Hematopoietic multipotent progenitor cell (in vitro differentiated cells): Measurements from ENCODE around the gene TRIM22. TPM values are rescaled to one million over a fixed set of nuclear protein-coding genes. Genes with fewer than 3 reads are reported as not detected.
A peak's percentile ranks its signal among the peaks of the same experiment; 100 is the strongest.
"Not testable (repeated sequence)": the region's sequence is repeated elsewhere in the genome, so short reads cannot be mapped to it uniquely, and the experiment has no call there.

Experiments used
- DNase-seq, 3 donors: peaks; one replicate each; pipeline ENCODE4 v3.0.0-alpha.2; 2011 to 2015; ENCODE audit warnings: low read depth in 2 of 3, low spot score in 2 of 3
- total RNA-seq: library from RNA; depleted of rRNA; stranded (reverse); fragments of >200 nt; gene quantifications from one replicate; pipeline ENCODE4 v1.2.3, GENCODE V29; 2012

TRIM22 gene
- total RNA-seq, result 74.6 TPM

DNA sequence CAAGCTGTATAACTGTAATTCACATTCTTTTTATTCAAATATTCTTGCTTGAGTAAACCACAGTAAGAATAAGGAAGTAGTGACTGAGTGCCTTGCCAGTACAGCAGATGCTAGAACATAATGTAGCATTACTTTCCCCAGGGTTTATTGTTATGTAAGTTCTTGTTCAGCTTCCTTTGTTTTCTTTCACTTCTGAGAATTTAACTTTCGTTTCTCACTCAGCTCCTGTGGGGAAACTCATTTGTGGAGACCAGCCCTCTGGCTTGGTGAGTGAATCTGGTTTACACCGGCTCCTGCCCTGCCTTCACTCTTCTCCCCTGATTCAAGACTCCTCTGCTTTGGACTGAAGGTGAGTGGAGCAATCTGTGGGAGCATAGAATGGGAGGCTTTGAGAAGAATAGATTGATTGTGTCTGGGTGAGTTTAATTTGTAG lies at the start of gene TRIM22:
Gene TRIM22 (plus strand): TSS at position 240 of the 433 bp plus-strand sequence. CDS start 6,443 bp downstream, outside the sequence.
- peak in 2 of 3 donors; percentile 62 to 79 for DNase-seq

GRCh38 chr11:5639953-5640352 lies 49.6 kb upstream of the TRIM22 start:
- no peak for DNase-seq

DNA sequence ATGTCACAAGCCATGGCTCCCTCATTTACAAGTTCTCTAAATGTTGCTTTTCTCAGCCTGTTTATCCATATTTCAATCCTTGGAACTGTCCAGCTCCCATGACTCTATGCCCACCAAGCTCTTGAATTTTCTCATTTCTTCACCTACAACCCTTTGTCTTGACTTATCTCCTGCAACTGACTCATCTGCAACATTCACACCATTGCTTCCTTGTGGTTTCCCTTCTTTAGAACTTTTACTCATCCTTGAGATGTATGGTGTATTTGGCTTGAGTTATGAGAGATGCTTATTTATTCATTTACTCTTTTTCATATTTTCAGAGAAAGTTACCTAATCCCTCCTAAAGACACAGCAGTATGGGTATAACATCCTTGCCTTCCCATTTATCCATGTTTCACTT lies 46.0 kb upstream of the TRIM22 start:
- no peak for DNase-seq

DNA sequence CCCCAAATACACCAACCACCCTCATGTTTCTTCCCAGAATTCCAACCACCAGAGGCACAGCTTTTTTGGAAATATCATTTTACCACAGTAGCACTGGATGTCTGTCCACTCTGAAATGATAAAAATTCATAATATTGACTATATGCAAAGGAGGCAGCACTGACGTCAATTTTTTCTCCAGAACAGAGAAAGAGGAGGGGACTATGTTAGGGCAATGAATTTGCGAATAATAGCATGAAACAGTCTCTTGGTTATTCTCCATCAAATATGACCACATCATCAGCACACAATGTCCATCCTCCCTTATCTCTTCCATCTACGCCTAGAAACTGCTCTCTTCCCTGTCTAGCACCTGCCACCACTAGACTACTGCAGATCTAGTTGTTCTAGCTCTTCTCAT lies 43.5 kb upstream of the TRIM22 start:
- no peak for DNase-seq

DNA sequence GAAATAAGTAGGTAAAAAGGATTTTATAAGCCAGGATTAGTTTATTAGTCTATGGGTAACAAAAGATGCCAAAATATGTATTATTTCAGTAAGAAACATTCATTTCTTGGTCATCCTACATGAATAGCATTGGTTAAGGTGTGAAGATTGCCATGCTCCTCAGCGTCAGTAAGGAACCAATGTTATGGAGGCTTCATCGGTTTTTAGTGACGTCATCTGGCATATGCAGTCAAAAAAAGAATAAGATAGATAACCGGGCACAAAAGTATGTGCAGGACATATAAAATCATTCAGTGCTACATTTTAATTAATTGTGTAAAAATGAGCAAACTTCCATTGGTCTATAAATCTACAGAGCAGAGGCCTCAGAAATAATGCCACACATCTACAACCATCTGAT lies 34.1 kb upstream of the TRIM22 start:
- DNase-seq, result no peak

DNA sequence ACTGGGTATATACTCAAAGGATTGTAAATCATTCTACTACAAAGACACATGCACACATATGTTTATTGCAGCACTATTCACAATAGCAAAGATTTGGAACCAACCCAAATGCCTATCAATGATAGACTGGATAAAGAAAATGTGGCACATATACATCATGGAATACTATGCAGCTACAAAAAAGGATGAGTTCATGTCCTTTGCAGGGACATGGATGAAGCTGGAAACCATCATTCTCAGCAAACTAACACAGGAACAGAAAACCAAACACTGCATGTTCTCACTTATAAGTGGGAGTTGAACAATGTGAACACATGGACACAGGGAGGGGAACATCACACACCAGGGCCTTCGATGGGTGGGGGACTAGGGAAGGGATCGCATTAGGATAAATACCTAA lies 32.6 kb upstream of the TRIM22 start:
- not testable (repeated sequence) for DNase-seq

DNA sequence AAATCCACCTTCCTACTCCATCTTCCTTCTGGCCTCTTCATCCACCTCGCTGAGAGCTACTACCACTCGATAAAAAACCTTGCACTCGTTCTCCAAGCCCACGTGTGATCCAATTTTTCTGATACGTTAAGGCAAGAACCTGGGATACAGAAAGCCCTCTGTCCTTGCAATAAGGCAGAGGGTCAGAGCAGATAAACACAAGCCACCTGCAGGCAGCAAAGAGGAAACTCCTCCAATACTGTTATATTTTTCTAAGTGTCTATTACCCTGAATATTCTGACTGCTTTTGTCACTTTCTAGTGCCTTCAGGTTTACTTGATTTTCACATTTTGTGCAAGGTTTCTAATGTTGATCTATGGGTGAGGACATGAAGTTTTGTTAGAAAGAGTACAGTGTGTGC lies 31.3 kb upstream of the TRIM22 start:
- no peak for DNase-seq

- no peak for DNase-seq
These were observed 26.1 kb upstream of the TRIM22 start for GRCh38 chr11:5663511-5663910.

GRCh38 chr11:5665051-5665570 lies 24.5 kb upstream of the TRIM22 start:
- DNase-seq, result no peak

GRCh38 chr11:5665746-5666401 lies 23.7 kb upstream of the TRIM22 start:
- DNase-seq, result no peak

DNA sequence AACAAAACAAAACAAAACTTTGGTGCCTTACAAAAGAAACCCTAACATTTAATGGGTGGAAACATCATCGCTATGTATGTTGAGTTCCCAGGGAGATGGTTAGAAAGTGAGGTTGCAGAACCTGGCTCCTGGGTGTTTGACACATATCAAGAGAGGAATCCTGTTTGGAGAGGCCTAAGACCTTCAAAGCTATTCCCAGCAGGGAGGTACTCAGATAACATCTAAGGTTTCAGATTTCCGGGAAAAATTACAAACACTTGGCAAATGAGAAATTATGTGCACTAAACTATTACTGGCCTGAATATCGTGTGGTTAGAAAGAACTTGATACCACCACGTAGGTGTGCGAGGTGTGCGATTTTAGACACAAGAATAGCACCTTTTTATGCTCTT lies 23.2 kb upstream of the TRIM22 start:
- no peak for DNase-seq

DNA sequence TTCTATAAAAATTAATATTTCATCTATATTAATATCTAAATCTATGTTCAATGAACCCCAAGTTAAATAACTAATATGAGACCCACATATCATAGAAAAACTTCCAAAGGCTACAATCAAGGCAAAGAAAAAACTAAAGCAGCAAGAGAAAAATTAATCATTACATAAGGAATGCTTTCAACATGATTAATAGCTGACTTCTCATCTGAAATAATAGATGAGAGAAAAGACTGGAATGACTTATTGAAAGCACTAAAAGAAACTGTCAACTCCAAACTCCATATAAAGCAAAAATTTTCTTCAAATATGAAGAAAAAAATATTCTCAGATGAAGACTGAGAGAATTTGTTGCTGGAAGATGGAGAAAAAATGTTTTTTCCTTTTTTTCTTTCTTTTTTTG lies 17.8 kb upstream of the TRIM22 start:
- no peak for DNase-seq

DNA sequence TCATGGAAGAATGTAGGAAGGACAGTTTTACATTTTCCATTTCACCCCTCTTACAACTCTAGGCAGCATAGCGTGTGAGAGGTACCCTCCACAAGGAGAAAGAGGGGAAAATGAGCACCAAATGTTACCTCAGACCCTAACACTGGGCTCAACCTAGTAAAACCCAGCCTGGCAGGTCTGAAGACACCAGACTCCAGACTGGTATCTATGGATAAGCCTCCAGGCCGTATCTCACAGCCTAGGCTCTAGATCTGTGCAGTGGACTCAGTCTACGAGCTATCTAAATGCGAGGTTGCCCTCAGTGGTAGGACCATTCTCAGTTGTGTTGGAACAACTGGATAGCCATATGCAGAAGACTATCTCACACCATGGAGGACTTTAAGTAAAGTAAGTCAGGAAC lies 15.2 kb upstream of the TRIM22 start:
- no peak for DNase-seq

DNA sequence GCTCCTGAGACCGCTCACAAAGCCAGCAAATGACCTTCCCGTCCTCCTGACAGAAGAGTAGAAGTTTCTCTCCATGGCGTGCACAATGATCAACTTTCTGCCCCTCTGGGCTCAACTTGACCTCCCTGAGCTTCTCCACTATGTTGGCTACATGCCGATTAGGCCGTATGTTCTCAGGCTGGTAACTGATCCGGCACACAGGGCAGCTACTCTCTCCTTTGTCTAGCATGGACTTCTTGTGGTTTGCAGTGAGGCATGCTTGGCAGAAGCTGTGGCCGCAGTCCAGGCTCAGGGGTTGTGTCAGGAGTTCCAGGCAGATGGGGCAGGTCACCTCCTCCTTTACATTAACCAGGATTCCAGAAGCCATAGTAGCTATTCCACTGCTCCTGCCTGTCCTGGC lies 9.8 kb upstream of the TRIM22 start:
- no peak for DNase-seq

DNA sequence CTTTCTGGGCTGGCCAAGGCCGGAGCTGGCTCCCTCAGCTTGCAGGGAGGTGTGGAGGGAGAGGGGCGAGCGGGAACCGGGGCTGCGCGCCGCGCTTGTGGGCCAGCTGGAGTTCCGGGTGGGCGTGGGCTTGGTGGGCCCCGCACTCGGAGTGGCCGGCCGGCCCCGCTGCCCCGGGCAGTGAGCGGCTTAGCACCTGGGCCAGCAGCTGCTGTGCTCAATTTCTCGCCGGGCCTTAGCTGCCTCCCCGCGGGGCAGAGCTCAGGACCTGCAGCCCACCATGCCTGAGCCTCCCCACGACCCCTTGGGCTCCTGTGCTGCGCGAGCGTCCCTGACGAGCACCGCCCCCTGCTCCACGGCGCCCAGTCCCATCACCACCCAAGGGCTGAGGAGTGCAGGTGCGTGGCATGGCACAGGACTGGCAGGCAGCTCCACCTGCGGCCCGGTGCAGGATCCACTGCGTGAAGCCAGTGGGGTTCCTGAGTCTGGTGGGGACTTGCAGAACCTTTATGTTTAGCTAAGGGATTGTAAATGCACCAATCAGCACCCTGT lies 6.6 kb upstream of the TRIM22 start:
- not testable (repeated sequence) for DNase-seq

GRCh38 chr11:5683620-5684019 lies 6.0 kb upstream of the TRIM22 start:
- peak in 1 of 3 donors; percentile 26 for DNase-seq

DNA sequence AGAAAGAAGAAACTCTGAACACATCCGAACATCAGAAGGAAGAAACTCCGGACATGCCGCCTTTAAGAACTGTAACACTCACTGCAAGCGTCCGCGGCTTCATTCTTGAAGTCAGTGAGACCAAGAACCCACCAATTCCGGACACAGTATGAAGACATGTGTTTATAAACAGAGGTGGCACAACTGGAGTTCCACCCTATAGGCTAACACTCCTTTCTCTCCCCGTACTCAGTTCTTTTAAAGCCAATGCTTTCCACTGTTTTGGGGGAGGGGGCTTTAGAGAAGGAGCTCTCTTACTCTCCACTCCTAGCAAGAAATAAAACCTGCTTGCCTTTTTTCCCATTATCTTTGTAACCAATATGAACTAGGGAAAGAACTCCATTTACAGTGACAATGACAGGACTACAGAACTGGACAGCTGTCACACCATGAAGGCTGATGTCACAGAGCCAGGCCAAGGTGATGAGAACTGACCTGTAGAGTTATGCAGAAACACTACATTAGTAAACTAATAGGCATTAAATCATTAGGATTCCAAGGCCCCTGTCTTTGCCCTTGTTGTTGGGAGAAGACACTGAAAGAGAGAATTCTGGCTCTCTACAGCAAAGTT lies 5.4 kb upstream of the TRIM22 start:
- DNase-seq, result peak in 1 of 3 donors; percentile 22

DNA sequence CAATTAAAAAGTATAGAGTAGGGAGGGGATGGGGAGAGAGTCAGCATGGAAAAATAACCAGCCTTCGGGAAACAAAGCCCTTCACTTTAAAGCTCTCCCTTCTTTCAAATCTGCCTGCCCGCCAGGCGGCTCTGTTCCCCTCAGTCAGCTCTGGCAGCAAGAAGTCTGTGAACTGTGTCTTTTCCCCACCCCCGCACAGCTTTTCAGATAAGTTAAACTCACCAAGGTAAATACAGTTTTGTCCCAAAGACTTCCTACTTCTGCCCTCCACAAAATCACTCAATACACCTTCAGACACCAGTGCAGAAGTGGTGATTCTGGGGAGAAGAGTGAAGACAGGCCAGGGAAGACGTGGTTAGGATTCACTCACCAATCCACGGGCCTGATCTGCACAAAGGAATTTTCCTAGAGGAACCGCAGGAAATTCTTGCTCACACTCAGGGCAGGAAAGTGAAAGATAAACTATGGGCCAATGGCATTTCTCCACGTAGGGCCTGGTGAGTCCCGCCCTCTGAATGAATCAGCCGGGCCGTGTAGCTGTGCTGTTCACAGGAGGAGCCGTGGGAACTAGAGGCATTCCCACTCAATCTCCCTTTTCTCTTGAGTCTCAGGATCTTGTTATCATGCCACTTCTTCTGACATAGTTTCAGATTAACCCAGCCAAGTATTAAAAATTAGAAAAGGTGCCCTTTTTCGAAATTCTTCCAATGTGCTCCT lies 4.8 kb upstream of the TRIM22 start, which contains the start of gene TRIM5:
Gene TRIM5 (minus strand): TSS at position 429 of the 717 bp plus-strand sequence. CDS start 4,897 bp downstream, outside the sequence.
- peak; percentile 56 to 91 (median 91) for DNase-seq

DNA sequence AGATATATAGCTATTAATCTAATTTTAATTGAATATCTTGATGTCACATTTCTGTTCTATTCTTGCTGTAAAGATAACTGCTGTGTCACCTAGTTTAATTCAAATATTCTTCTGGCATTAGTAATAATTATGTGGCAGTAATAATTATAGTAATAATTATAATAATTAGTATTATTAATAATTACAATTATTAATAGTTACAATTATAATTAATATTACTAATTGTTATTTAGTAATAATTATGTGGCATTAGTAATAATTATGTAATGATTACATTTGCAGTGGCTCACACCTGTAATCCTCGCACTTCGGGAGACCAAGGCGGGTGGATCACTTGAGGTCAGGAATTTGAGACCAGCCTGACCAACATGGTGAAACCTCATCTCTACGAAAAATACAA lies 3.2 kb upstream of the TRIM22 start:
- no peak for DNase-seq

GRCh38 chr11:5688482-5688881 lies 1.1 kb upstream of the TRIM22 start:
- no peak for DNase-seq

DNA sequence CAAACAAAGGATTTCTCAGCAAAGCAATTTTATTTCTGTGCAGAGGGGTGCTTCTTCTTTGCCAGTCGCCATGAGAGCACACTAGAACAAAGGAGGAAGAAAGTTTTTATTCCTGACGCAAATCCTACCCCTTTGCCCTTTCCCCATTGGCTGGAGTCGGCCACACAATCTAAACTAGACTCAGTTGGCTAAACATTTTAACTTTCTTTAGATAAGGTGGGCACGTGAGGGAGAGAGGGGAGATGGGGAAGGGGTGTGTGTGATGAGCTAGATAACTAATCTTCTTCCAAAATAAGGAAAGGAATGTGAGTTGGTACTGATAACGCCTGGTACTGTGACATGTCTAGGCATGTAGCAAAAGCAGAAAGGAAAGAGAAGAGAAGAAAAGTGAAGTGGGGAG lies 626 bp downstream of the TRIM22 start:
- no peak for DNase-seq
